AML-193 (cell line): ENCODE data around the gene LDLRAD4.
"Not testable (repeated sequence)": the region's sequence is repeated elsewhere in the genome, so short reads cannot be mapped to it uniquely, and the experiment has no call there.

ENCODE experiments used
- DNase-seq, 2 experiments: peaks; one replicate each; lab custom pipeline; 2025; lab: John Stamatoyannopoulos, UW

LDLRAD4 gene

DNA sequence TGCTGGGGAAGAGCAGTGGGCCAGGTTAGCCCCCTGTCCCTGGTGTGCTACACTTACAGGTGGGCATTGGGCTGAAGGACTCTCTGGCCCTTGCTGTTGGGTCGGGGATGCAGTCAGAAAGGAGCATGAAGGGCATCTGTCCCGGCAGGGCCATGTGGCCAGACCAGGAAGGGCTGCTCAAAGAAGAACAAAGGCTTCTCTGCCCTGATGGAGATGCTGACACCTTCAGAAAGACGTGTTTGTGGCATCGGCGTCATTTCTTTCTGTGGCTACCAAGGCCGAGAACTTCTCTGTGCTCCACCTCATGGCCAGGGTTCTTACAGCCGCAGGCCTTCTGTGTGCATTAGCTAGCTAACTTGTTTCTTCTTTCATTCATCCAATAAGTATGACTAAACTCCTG, 268.7 kb downstream of the LDLRAD4 start:
- DNase-seq, result no peak

DNA sequence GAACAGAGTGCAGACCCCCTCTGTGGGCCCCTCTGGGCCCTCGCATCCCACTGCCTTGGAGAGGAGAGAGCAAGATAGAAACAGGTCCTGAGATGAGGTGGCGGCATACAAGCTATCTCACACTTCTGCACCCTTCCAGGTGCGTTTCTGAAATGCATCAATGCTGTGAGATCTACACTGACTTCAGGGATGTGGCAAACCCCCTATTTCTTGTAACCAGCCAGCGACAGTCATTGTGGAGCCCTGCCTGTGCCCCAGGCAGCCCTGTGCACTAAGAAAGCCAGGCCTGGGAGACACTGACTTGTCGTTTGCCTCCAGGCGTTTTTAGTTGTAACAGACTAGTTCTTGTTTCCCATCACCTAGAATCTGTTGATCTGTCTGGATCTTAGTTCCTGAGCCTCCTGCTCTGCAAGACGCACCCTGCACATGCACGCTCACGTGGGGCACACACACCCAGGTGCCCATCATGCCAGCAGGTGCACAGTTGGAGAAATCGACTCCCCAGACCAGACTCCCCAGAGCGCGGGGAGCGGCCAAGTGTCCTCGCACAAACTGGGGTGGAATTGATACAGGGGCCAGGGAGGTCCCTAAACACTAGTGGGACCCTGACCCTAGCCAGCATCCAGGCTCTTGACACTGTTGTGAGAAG, 269.8 kb downstream of the LDLRAD4 start:
- DNase-seq, result no peak

DNA sequence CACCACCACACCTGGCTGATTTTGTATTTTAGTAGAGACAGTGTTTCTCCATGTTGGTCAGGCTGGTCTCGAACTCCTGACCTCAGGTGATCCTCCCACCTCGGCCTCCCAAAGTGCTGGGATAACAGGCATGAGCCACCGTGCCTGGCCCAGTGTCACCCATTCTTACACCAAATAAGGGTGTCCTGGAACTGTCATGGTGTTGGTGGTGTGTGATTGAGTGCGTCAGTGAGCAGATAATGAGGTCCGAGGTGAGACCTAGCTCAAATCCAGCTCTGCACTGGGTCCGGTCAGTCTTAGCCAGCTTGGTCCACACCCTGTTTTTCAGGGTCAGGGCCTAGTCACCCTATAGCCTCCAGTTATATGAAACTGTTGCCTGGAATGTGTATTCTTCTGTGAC, 270.7 kb downstream of the LDLRAD4 start:
- DNase-seq, result not testable (repeated sequence)

DNA sequence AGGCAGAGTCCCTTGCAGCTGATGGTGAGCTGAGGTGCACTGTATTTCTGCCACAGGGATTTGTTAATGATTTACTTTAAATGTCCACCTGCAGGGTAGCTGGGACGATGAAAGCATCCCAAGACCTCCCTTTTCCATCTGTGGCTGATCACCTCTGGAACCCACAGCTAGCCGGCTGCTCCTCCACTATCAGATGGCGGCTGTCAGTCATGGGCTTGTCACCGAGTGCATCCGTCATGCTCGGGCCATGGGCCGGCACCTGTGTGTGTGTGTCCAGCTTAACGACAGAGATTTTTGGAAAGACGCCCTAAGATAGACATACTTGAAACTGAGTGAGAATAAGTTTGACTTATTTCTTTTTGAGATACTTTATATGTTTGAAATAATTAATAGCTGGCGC, 272.6 kb downstream of the LDLRAD4 start:
- no peak for DNase-seq

DNA sequence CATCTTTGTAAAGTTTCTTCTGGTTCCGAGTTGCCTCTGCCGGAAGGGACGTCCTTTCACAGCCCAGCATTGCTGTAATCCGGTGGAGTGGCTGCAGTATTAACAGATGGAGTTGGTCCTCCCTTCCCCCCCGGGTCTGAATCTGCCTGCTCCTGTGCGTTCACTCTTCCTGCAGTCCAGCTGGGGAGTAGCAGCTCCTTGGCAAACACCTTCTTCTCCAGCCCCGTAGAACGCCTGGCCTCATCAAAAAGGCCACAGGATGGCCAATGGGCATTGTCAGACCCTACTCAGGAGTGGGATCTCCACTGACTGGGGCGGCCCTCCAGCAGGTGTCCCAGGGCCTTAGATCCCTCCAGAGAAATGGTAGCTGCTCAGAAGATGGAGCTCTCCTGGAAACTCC, 273.8 kb downstream of the LDLRAD4 start:
- DNase-seq, result no peak

DNA sequence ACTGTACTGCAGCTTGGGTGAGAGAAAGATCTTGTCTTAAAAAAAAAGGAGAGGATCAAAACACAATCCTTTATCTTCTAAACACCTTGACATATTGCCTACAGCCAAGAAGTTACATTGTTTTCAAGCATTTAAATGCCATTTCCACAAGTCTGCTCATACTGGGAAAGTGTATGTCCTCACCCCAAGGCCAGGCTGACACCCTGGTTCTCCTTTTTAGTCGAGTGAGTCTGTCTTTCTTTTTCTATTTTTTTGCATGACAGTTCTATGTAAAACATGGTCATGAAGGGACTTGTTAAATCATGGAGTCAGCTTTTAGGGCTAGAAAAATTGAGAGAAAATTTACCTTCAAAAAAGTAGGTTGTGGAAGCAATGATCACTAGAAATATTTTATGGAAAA, 274.5 kb downstream of the LDLRAD4 start:
- DNase-seq, result no peak

DNA sequence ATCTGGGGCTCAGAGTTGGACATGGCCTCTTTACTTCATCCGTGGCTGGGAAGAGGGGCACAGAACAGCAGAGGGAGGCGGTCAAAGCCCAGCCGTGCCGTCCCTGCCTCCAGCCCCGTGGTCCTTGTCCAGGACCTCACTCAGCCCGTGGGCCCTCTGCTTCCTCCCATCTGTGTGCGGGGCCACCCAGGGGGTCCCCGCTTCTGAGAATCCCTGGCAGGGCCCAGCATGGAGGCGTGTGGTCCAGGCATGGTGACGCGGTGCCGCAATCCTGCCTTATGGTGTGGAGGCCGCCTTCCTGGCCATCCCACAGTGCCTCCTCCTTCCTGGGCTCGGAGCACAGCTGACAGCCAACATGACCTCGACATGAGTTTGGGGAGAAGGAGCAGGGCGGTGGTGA, 275.2 kb downstream of the LDLRAD4 start:
- DNase-seq, result no peak

DNA sequence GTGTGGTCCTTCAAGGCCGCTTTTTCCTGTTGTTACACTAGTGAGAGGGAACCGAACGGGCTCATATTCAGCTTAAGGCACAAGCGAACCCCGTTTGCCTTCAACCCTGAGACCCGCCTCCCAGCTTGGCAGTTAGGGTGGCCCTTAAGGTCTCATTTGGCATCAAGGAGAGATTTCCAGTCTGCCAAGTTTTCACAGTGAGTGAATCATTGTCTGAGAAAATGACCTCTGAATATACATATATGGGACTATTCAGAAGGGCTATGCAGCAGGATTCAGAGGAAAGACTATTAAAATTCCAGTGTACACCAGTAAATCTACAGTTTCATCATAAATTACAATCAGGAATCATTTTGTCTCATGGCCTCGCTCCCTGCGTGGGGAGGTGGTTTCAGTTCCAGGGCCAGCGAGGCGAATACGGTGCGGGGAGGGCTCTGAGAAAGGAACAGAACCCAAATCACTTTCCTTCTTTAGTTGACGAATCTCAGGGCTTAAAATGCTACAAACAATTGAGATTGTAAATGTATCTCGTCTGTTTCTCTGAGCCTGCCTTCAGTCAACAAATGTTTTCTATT, 276.4 kb downstream of the LDLRAD4 start:
- DNase-seq, result no peak

DNA sequence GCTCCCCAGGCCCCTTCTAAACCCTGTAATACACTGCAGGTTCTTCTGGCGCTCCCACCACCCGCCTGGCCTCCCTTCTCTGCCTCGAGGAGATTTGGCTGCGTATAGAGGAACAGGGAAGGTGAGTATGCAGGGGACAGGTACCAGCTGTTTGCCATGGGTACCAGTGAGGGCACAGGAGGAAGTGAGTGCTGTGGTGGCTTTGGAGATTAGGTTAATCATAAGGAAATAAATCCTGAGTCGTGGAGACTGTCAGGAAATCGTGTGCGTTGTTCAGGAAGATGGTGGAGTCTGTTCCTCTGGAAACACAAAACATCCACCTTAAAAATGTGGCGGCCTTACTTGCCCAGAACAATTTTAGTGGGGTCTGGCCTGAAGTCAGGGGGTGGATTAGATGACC, 277.4 kb downstream of the LDLRAD4 start:
- DNase-seq, result no peak

DNA sequence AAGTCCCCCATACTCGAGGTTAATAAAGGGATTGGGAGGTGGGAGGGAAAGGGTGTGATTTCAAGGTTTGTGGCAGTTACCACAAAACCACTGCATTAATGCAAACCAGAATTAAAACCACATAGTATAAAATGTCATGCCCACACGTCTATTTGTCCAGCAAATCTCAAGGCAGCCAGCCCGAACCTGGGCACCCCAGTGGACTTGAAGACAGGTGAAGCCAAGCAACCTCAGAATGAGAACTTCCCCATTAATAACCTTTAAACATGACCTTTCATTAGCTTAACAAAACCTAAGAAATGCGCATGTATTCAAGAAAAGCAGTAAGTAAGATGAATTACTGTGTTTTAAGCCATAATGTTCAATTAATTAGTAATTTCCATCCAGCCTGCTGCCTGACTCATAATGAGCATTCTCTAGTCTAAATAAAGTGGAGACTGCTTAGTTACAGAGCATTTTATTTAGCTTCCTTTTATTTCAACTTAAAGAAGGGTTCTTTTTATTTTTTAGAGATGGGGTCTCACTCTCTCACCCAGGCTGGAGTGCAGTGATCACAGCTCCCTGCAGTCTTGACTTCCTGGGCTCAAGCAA, 278.2 kb downstream of the LDLRAD4 start:
- DNase-seq, result no peak

DNA sequence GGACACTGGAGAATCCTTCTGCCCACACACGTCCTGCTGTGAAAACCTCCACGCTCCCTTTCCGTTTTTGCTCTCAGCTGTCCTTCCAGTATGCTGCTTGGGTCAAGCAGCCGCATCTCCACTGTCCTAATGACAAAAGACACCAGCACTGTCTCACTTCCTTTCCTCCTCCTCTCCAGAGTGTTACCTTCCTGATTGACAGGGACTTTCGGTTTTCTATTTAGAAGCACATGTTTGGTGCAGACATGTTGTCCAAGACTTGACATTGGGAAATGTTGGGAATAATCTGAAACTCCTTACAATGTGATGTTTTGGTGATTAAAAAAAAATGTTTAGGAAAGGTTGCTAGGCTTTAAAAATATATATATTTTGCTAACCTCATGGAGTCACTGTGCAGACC, 281.2 kb downstream of the LDLRAD4 start:
- DNase-seq, result no peak

DNA sequence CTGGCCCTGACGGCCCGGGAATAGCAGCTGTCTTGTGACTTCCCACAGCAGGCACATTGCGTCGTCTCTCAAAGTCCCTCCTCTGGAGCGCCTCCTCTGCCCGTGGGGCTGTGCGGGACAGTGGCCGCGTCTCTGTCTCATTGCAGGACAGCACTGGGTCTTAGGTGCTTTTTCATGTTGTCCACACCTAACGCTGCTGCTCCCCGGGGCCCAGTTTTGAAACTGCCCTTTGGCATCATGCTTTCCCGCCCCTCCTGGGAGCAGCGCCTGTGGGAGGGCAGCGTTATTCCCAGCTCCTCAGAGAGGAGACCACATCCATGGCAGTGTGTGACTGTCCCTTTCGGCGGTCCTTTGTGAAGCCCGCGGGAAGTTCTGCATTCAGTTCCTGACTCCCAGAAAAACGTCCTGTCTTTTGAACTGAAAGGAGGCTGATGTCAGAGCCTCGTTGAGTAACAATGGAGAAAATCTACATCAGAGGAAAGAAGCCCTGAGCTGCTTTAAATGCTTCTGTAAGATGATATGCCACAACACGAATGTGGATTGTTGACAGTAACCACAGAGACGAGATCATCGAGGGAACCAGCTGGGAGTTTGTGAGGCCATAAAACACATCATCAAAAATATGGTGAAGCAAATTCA, 281.8 kb downstream of the LDLRAD4 start:
- DNase-seq, result no peak

DNA sequence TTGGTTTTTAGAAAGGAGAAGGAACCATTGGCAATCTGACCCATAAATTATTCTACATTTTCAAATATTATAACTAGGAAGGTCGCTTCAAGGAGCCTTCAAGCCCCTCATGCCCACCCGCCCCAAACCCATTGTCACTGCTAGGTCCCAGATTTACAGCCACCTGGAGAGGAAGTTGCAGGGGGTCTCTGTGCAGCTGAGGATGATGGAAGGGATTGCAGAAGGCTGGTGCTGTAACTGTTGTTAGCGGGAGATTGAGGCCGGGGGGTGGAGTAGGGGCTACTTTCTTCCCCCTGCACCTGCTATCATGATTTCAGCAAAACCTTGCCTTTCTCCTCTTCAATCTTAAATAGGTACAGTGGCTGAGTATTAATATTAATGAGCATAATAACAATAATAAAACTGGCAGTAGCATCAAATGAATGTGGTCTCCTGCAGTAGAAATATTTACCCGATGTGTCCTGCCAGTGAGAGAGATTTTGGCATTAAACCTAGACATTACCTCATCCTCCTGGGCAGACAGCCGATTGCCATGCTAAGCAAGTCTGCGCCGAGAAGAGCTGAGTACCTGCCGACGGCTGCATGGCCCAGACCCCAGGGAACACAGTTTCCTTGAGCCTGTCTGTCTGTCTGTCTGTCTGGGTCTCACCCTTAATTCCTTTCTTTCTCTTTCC, 282.4 kb downstream of the LDLRAD4 start:
- DNase-seq, result no peak

DNA sequence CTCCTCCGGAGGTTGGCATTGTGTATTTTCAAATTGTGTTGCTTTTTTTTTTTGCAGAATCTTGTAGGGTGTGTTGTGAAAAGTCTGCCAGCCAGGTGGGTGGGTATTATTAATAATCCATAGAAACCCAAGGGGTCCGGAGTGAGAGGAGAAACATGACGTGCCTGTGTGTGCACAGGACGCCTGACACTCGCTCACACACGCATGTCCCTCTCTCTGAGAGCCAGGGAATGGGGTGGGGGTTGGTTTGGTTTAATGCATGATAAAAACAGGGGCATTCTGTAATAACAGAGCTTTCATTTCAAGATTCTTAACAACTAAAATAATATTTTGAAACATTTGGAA, 283.0 kb downstream of the LDLRAD4 start:
- DNase-seq, result no peak

DNA sequence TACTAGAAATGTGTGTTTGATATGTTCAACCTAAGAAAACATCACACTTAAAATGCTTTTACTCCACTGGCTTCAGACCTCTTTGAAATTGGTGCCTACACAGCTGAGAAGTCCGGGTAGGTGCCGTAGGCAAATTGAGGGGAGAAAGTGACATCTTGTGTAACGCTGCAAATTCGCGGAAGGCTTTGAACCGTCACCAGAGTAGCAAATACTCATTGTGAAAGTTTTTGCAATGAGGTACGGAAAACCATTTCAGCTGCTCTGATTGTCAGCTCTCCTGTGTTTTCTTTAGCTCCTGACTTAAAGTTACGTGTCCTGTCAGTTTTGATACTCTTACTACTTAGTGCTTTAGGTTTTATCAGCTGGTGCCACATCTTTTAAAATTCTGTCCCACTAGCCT, 283.3 kb downstream of the LDLRAD4 start:
- DNase-seq, result no peak

DNA sequence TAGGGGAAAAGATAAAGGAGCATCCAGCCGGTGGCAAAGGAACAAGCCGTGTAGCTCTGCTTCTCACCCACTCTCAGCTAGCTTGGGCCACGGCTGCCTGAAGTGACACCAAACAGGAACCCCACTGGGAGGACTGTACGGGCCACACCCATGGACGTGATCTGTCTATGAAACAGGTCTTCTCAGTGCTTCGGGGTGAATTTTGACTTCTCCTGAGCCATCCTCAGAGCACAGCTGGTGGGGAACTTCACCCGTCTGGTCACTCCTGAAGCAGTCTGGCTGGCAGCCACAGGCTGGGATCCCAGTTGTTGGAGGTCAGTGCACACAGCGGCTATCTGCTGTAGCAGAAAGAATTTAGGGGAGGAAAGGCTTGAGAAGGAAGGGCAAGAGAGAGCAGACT, 284.0 kb downstream of the LDLRAD4 start:
- DNase-seq, result no peak

DNA sequence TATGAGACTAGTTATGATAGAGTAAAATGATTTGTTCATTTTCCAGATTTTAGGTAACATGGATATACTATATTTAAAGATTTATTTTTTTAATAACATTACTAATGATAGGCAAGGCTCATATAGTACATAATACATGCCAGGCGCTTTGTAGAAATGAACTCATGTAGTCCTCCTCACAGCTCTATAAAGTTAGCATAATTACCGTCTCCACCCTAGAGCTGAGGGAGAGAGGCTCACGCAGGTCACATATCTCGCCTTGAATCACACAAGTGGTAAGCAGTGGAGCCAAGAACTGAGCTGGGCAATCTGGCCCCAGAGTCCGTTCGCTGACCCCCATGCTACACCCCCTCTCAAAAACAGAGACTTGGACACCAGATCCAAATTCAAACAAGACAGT, 285.3 kb downstream of the LDLRAD4 start:
- DNase-seq, result no peak

DNA sequence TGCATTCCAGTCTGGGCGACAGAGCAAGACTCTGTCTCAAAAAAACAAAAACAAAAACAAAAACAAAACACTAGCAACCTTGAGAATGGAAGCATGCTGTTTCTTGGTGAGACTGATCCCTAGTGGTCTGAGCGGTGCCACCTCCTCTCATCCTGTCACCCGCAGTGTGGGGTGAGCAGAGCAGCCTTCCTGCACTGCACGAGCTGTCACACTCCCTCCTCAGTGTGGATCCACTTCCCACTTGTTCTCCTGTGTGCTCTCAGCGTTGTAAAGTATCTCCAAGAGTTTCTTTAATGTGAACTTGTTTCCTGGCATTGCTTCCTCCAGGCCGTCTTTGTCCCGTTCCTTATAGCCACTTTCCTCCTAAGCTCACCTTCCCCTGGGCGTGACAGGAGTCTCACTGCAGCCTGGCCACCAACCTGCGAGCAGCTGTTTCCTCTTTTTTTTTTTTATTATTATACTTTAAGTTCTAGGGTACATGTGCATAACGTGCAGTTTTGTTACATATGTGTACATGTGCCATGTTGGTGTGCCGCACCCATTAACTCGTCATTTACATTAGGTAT, 287.3 kb downstream of the LDLRAD4 start:
- DNase-seq, result no peak

DNA sequence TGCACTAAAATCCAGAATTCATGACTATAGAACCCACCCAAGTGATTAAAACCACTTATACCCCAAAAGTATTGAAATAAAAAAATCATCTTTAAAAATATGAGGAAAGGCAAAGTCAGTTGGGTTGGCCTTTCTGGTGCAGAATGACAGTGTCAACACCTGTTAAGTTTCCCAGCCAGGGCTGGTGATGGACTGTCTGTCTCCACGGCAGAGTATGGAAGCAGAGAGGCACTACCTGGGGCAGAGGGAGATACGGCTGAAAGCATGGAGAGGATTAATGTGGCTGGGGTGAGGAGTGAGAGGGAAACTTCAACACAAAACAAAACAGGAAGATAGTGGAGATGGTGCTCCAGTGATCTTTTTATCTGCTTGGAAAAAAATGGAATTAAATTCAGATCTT, 292.0 kb downstream of the LDLRAD4 start:
- no peak for DNase-seq

DNA sequence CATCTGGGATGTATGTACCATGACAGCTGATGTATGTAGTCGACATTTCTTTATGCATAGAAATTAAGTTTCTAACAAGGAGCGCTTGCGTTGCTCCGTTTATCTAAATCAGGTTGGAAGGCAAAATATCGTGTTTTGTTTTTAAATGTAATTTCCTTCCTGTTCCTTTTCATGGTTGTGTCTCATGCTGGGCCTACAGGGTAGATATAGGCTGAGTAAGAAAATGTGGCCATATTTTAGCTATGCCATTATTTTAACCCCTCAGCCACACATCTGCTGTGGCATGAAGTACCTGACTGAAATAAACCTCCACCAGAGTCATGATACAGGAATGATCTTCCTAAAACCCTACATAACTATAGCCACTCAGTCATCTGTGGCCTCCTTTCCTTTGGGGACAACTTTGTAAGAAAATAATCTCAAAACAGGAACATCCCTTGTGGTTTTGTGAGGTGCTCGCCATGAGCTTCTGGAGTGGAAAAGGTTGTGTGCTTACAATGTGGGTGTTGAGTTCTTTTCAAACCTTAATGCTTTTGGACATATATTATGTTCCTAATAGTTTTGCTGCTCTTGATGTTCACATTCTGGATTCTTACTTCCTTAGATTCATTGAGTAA, 293.5 kb downstream of the LDLRAD4 start:
- peak in 1 of 2 experiments; percentile 9 for DNase-seq

DNA sequence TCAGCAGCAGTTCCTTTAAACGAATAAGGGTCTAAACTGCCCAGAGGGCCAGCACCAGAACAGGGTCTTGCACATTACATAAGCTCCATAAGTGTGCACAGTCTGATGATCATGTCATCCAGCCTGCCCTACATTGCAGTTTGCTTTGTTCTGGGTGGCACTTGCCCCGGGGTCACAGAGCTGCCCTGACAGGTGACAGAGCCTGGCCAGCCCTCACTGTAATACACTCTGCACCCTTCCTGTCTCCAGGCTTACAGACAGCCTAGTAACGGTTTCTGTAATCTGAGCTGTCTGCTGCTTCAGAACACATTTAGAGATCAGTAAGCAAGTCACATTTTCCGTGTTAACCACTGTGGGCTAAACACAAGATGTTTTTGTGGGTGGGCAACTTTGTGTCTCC, 294.5 kb downstream of the LDLRAD4 start:
- DNase-seq, result no peak

DNA sequence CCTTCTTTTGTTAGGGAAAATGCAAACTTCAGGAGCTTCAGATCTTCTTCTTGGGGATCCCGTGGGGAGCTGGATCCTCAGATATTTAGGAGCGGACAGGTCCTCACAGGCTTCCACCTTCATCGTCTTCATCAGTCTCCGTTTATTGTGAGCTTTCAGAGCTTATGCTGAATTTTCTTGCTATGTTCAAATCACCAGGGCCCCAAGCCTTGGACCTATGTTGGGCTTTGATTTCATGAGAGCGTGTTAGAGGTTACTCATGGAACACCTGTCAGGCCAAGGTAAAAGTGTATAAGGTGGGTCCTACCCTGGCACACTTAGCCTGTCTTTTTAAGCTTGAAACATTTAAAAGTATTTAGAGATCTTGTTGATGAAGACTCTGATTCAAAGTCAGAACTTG, 294.9 kb downstream of the LDLRAD4 start:
- no peak for DNase-seq
